NCI-H2081 (cell line): ENCODE results near the gene PTK7.

Experiments
- DNase-seq, 2 experiments: peaks; one replicate each; lab custom pipeline; 2025; lab: John Stamatoyannopoulos, UW

The PTK7 gene

GRCh38 chr6:43205849-43206248 is 129.7 kb downstream of the PTK7 start:
- DNase-seq: no peak

- DNase-seq: peak in 1 of 2 experiments; percentile 16
Observed at GRCh38 chr6:43207286-43207685, 131.2 kb downstream of the PTK7 start.
